Measurements from ENCODE around the gene NHLRC2.

Gene NHLRC2

DNA sequence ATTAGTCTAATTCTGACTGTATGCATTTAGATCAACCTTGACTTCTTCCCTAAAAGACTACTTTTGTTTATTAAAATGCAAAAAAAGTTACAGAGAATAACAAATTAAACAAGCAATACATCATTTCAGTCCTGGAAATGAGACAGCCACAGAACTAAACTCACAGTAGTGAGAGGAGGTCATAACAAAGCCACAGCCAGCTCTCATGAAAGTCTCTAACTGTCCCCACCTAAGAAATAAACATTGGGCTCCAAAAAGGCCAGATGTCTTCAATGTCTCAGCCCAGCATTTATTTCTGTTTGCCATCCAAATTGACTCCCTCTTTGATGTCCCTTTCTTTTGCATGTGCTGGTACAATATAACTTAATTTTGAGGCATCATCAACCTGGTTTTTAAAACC, 74.4 kb downstream of the NHLRC2 start:
- in situ Hi-C loops (cut with MboI; ENCODE audit: low pct_unique_long_range_greater_than_20kb, low sequenced_read_pairs, unreplicated experiment) = no loop called here
- TF ChIP-seq CTCF (IDR thresholded peaks at IDR 0.05; ENCODE audit: extremely low read depth, insufficient read depth, missing control alignments) = no peak
- no peak for DNase-seq (ENCODE audit: low spot score)

DNA sequence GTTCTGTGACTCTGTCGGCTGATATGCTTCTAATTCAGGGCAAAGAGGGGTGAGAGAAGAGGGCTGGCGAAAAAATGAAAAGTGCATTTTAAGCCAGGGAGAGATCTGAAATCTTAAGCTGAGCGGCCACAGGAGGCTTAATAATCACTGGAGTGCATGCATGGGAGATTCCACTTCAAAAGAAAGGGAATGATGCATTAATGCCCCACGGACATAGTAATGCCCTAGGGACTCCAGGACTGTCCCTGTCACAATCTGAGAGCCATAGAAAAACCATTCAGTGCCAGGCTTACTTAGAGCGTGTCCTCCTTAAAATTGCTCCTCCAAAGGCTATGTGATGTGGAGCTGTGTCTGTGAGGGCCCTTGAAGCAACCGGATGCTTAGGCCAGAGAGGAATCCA, 75.1 kb downstream of the NHLRC2 start:
- no peak for DNase-seq (ENCODE audit: low spot score)
- TF ChIP-seq CTCF (IDR thresholded peaks at IDR 0.05; ENCODE audit: extremely low read depth, insufficient read depth, missing control alignments) = no peak
- in situ Hi-C loops (cut with MboI; ENCODE audit: low pct_unique_long_range_greater_than_20kb, low sequenced_read_pairs, unreplicated experiment) = no loop called here

DNA sequence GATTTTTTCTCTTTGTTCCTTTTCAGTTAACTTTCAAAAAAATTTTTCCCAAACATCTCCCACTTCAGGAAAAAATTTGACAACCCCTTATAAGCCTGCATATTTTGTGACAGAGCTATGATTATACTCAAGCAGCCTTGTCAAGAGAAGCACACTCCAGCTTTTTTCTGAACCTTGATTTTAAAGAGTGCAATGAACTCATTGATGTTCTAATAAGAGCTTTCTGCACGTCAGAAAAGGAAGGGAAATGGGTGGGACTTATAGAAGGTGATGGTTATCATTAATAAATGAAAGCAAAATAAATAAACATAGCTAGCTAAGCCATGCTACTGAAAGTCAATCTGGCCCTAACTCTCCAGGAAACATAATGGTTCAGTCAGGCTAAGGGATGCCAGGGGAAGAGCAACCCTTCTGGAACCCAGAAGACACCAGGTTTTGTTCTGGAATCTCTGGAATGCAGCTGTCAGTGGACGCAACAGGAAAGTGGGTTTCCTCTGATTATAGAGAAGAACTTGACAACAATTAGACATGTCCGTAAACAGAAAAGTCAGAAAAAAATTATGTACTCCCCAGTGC, 76.1 kb downstream of the NHLRC2 start:
- in situ Hi-C loops (cut with MboI; ENCODE audit: low pct_unique_long_range_greater_than_20kb, low sequenced_read_pairs, unreplicated experiment) = no loop called here
- no peak for TF ChIP-seq CTCF (IDR thresholded peaks at IDR 0.05; ENCODE audit: extremely low read depth, insufficient read depth, missing control alignments)
- DNase-seq (ENCODE audit: low spot score) = no peak

GRCh38 chr10:113932854-113933253, 78.4 kb downstream of the NHLRC2 start:
- no peak for DNase-seq (ENCODE audit: low spot score)
- in situ Hi-C loops (cut with MboI; ENCODE audit: low pct_unique_long_range_greater_than_20kb, low sequenced_read_pairs, unreplicated experiment) = no loop called here
- no peak for TF ChIP-seq CTCF (IDR thresholded peaks at IDR 0.05; ENCODE audit: extremely low read depth, insufficient read depth, missing control alignments)

GRCh38 chr10:113933894-113934532, 79.6 kb downstream of the NHLRC2 start:
- in situ Hi-C loops (cut with MboI; ENCODE audit: low pct_unique_long_range_greater_than_20kb, low sequenced_read_pairs, unreplicated experiment) = no loop called here
- TF ChIP-seq CTCF (IDR thresholded peaks at IDR 0.05; ENCODE audit: extremely low read depth, insufficient read depth, missing control alignments) = no peak
- DNase-seq (ENCODE audit: low spot score) = no peak

- no peak for TF ChIP-seq CTCF (IDR thresholded peaks at IDR 0.05; ENCODE audit: extremely low read depth, insufficient read depth, missing control alignments)
- no peak for DNase-seq (ENCODE audit: low spot score)
- in situ Hi-C loops (cut with MboI; ENCODE audit: low pct_unique_long_range_greater_than_20kb, low sequenced_read_pairs, unreplicated experiment) = no loop called here
Observed at GRCh38 chr10:113937258-113937657, 82.8 kb downstream of the NHLRC2 start.

All from GM13977 (cell line).